ENCODE measurements around the gene NUMBL. TPM values are rescaled to one million over a fixed set of nuclear protein-coding genes. Genes with fewer than 3 reads are reported as not detected.
"Not testable (repeated sequence)": the region's sequence is repeated elsewhere in the genome, so short reads cannot be mapped to it uniquely, and the experiment has no call there.

NUMBL gene
- total RNA-seq, 5 donors from 2014 or later (not counting 1 experiment from before 2014, with no cell fraction given) = 7.1 to 19.0 (median 13.1) TPM

DNA sequence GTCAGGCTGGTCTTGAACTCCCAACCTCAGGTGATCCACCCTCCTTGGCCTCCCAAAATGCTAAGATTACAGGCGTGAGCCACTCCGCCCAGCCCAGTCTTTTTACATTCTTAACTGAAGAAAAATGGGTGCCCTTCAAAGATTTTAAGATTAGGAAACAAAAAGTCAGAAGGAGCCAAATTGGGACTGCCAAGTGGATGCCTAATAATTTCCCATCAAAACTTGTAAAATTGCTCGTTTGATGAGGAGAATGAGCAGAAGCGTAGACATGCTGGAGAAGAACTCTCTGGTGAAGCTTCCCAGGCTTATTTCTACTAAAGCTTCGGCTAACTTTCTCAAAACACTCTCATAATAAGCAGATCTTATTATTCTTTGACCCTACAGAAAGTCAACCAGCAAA, 31.3 kb downstream of the NUMBL start:
- 91% methylated on average over 3 of the region's 5 CpGs for WGBS (ENCODE audit: insufficient coverage)
- Mint-ChIP-seq H3K27ac (no peak overlapping the region), H3K27me3 (no peaks in the 10 kb centered on the region), H3K9me3 (no peaks in the 10 kb centered on the region), H3K4me1 (peaks cover 5 to 16% (median 15%) of the 10 kb centered on the region in 3 donors), H3K4me3 (no peak overlapping the region), H3K36me3 (no peaks in the 10 kb centered on the region)
- ChIA-PET POLR2A (interaction anchor here in 1 of 2 donors (0.6 kb wide), 1 partner anchor 784 kb away, joined by 3 read pairs; the partner anchor contains the start of gene ERICH4), CTCF (interaction anchor here in 1 of 2 donors (0.7 kb wide), 1 partner anchor 153 kb away, joined by 3 read pairs; no protein-coding TSS in a partner anchor)
- no peak for DNase-seq
- Histone ChIP-seq H3K9me3 (no peaks in the 10 kb centered on the region), H3K36me3 (ENCODE audit: control insufficient read depth in 2 of 2, extremely low read depth in 1 of 2, insufficient read depth in 1 of 2, low read length in 1 of 2) (no peaks in the 10 kb centered on the region), H3K4me3 (ENCODE audit: control insufficient read depth in 1 of 2, extremely low read depth in 1 of 2, low read length in 1 of 2) (no peak overlapping the region), H3K4me1 (ENCODE audit: control insufficient read depth in 1 of 2, extremely low read depth in 1 of 2, insufficient read depth in 2 of 2, low read length in 2 of 2) (peaks cover 0 to 18% of the 10 kb centered on the region in 2 experiments), H3K27me3 (replicated peaks in 1 of 2; ENCODE audit: control insufficient read depth in 2 of 2, extremely low read depth in 1 of 2, insufficient read depth in 2 of 2, low read length in 1 of 2) (peaks cover 0 to 10% of the 10 kb centered on the region in 2 experiments), H3K27ac (ENCODE audit: low read length) (no peak overlapping the region)
- ATAC-seq (replicated peaks in 1 of 4) = no peak

DNA sequence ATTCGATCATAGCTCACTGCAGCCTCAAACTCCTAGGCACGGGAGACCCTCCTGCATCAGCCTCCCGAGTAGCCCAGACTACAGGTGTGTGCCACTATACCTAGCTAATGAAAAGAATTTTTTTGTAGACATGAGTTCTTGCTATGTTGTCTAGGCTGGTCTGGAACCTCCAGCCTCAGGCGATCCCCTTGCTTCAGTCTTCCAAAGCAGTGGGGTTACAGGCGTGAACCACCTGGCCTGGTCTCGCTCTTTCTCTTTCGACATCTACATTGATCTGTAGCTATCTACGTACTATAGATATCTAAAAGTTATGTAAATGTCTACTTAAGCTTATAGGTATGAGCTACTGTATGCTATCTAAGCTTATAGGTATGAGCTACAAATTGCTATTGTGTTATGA, 32.4 kb downstream of the NUMBL start:
- POLR2A ChIA-PET = interaction anchor here in 1 of 2 donors (0.5 kb wide), 1 partner anchor 17 kb away, joined by 3 read pairs; no protein-coding TSS in a partner anchor
- no peaks in the 10 kb centered on the region for H3K27me3 Mint-ChIP-seq

DNA sequence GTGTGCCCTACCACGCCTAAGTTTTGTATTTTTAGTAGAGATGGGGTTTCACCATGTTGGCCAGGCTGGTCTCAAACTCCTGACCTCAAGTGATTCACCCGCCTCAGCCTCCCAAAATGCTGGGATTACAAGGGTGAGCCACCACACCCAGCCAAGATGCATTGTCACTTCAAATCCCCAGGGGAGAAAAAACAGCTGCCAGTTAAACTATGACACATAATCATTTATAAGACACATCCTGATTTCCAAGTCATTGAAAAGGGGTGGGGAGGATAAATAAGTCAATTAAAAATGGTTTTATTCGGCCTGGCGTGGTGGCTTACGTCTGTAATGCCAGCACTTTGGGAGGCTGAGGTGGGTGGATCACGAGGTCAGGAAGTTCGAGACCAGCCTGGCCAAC, 34.8 kb downstream of the NUMBL start:
- H3K4me3 Mint-ChIP-seq; H3K9me3 Mint-ChIP-seq; H3K27me3 Mint-ChIP-seq; H3K36me3 ChIP-seq (ENCODE audit: control insufficient read depth in 2 of 2, extremely low read depth in 1 of 2, insufficient read depth in 1 of 2, low read length in 1 of 2); CTCF ChIA-PET; H3K27ac Mint-ChIP-seq; H3K4me1 Mint-ChIP-seq; H3K36me3 Mint-ChIP-seq; H3K4me3 ChIP-seq (ENCODE audit: control insufficient read depth in 1 of 2, extremely low read depth in 1 of 2, low read length in 1 of 2); H3K27me3 ChIP-seq (replicated peaks in 1 of 2; ENCODE audit: control insufficient read depth in 2 of 2, extremely low read depth in 1 of 2, insufficient read depth in 2 of 2, low read length in 1 of 2); H3K9me3 ChIP-seq; ATAC-seq (replicated peaks in 1 of 4); DNase-seq; POLR2A ChIA-PET; H3K27ac ChIP-seq (ENCODE audit: low read length); H3K4me1 ChIP-seq (ENCODE audit: control insufficient read depth in 1 of 2, extremely low read depth in 1 of 2, insufficient read depth in 2 of 2, low read length in 2 of 2): not testable (repeated sequence)
- 70% methylated on average over 4 of the region's 7 CpGs for WGBS (ENCODE audit: insufficient coverage)

More for the DNA sequence above, 32.4 kb downstream of the NUMBL start:
- Histone ChIP-seq H3K9me3 (no peaks in the 10 kb centered on the region), H3K4me3 (ENCODE audit: control insufficient read depth in 1 of 2, extremely low read depth in 1 of 2, low read length in 1 of 2) (no peak overlapping the region), H3K4me1 (ENCODE audit: control insufficient read depth in 1 of 2, extremely low read depth in 1 of 2, insufficient read depth in 2 of 2, low read length in 2 of 2) (peaks cover 0 to 7% of the 10 kb centered on the region in 2 experiments), H3K27me3 (replicated peaks in 1 of 2; ENCODE audit: control insufficient read depth in 2 of 2, extremely low read depth in 1 of 2, insufficient read depth in 2 of 2, low read length in 1 of 2) (peaks cover 0 to 10% of the 10 kb centered on the region in 2 experiments), H3K36me3 (ENCODE audit: control insufficient read depth in 2 of 2, extremely low read depth in 1 of 2, insufficient read depth in 1 of 2, low read length in 1 of 2) (no peaks in the 10 kb centered on the region), H3K27ac (ENCODE audit: low read length) (no peak overlapping the region)
- Mint-ChIP-seq H3K4me3 (no peak overlapping the region), H3K36me3 (no peaks in the 10 kb centered on the region), H3K4me1 (peaks cover 5 to 8% (median 8%) of the 10 kb centered on the region in 3 donors), H3K27ac (no peak overlapping the region), H3K9me3 (no peaks in the 10 kb centered on the region)
- CTCF ChIA-PET = no interaction called here
- WGBS (ENCODE audit: insufficient coverage) = 100% methylated on average over 1 of the region's 8 CpGs
- ATAC-seq (replicated peaks in 1 of 4) = no peak
- no peak for DNase-seq

DNA sequence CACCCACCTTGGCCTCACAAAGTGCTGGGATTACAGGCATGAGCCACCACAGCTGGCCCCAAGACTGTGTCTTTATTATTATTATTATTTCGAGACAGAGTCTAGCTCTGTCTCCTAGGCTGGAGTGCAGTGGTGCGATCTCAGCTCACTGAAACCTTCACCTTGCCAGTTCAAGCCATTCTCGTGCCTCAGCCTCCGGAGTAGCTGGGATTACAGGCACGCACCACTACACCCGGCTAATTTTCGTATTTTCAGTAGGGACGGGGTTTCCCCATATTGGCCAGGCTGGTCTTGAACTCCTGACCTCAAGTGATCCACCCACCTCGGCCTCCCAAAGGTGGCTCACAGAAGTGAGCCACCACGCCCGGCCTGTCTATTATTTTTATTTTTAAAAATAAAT, 38.1 kb downstream of the NUMBL start:
- not testable (repeated sequence) for H3K27ac Mint-ChIP-seq

DNA sequence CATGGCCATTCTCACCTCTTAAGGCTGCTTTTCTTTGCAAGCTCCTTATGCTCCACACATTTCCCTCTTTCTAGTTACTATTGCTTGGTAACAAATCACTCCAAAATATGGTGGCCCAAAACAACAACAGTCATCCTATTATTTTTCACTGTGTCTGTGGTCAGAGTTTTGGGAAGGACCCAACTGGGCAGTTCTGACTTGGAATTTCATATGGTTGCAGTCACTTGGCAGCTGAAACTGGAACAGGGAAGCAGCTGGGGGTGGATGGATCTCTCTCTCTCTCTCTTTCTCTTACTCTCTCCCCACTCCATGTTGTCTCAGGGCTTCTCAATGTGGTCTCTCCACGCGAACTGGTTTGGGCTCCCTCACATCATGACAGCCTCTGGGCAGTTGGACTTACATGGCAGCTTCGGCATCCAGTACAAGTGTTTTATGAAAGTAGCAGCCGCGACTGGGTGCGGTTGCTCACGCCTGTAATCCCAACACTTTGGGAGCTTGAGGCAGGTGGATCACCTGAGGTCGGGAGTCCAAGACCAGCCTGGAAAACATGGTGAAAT, 39.6 kb downstream of the NUMBL start:
- H3K27ac ChIP-seq (ENCODE audit: low read length) = no peak overlapping the region
- POLR2A ChIA-PET = interaction anchor here in 1 of 2 donors (0.6 kb wide), 1 partner anchor 233 kb away, joined by 6 read pairs; no protein-coding TSS in a partner anchor
- H3K27me3 ChIP-seq (replicated peaks in 1 of 2; ENCODE audit: control insufficient read depth in 2 of 2, extremely low read depth in 1 of 2, insufficient read depth in 2 of 2, low read length in 1 of 2) = peaks cover 0 to 8% of the 10 kb centered on the region in 2 experiments
- no peak for DNase-seq
- CTCF ChIA-PET = no interaction called here
- no peak overlapping the region for H3K27ac Mint-ChIP-seq
- 98% methylated on average over 7 of the region's 8 CpGs for WGBS (ENCODE audit: insufficient coverage)
- peaks cover 1 to 5% of the 10 kb centered on the region in 2 donors for H3K27me3 Mint-ChIP-seq
- no peaks in the 10 kb centered on the region for H3K9me3 Mint-ChIP-seq
- no peaks in the 10 kb centered on the region for H3K36me3 Mint-ChIP-seq
- H3K36me3 ChIP-seq (ENCODE audit: control insufficient read depth in 2 of 2, extremely low read depth in 1 of 2, insufficient read depth in 1 of 2, low read length in 1 of 2) = no peaks in the 10 kb centered on the region
- H3K4me3 ChIP-seq (ENCODE audit: control insufficient read depth in 1 of 2, extremely low read depth in 1 of 2, low read length in 1 of 2) = no peak overlapping the region
- no peaks in the 10 kb centered on the region for H3K4me1 ChIP-seq (ENCODE audit: control insufficient read depth in 1 of 2, extremely low read depth in 1 of 2, insufficient read depth in 2 of 2, low read length in 2 of 2)
- no peaks in the 10 kb centered on the region for H3K9me3 ChIP-seq
- H3K4me3 Mint-ChIP-seq = no peak overlapping the region
- H3K4me1 Mint-ChIP-seq = peaks cover 0 to 3% (median 0%) of the 10 kb centered on the region in 3 donors
- no peak for ATAC-seq (replicated peaks in 1 of 4)

More for the DNA sequence above, 38.1 kb downstream of the NUMBL start:
- H3K27me3 ChIP-seq (replicated peaks in 1 of 2; ENCODE audit: control insufficient read depth in 2 of 2, extremely low read depth in 1 of 2, insufficient read depth in 2 of 2, low read length in 1 of 2); H3K27me3 Mint-ChIP-seq; H3K36me3 Mint-ChIP-seq; DNase-seq; H3K4me1 ChIP-seq (ENCODE audit: control insufficient read depth in 1 of 2, extremely low read depth in 1 of 2, insufficient read depth in 2 of 2, low read length in 2 of 2); H3K4me3 ChIP-seq (ENCODE audit: control insufficient read depth in 1 of 2, extremely low read depth in 1 of 2, low read length in 1 of 2); H3K9me3 Mint-ChIP-seq; H3K27ac ChIP-seq (ENCODE audit: low read length); H3K4me1 Mint-ChIP-seq; POLR2A ChIA-PET; H3K36me3 ChIP-seq (ENCODE audit: control insufficient read depth in 2 of 2, extremely low read depth in 1 of 2, insufficient read depth in 1 of 2, low read length in 1 of 2); H3K9me3 ChIP-seq; H3K4me3 Mint-ChIP-seq; ATAC-seq (replicated peaks in 1 of 4); CTCF ChIA-PET: not testable (repeated sequence)
- WGBS (ENCODE audit: insufficient coverage) = 86% methylated on average over 8 of the region's 11 CpGs

DNA sequence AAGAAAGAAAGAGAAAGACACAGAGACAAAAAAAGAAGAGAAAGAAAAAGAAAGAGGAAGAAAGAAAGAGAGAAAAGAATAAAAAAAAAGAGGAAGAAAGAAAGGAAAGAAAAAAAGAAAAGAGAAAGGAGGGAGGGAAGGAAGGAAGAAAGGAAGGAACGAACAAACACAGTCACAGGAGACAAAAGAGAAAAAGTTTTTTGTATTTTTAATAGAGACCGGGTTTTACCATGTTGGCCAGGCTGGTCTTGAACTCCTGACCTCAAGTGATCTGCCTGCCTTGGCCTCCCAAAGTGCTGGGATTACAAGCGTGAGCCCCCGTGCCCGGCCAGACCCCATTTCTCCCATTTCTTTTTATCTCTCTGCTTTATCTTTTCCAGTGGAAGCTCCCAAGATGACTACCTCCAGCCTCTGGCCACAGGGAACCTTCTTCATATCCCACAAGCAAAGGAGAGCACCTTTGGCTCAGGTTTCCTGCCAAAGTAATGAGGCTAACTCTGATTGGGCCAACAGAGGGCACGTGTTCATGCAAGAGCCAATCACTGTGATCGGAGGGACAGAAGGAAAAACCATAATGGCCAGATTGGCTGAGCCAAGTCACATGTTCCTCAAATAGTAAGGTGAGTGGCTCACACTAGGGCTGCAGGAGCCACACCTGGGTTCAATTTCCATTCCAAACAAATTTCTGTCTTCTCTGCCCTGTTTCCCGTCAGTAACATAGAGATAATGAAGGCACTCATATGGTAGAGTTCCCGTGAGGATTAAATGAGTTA, 40.4 kb downstream of the NUMBL start:
- H3K4me3 ChIP-seq (ENCODE audit: control insufficient read depth in 1 of 2, extremely low read depth in 1 of 2, low read length in 1 of 2); ATAC-seq (replicated peaks in 1 of 4); H3K4me1 ChIP-seq (ENCODE audit: control insufficient read depth in 1 of 2, extremely low read depth in 1 of 2, insufficient read depth in 2 of 2, low read length in 2 of 2); H3K27ac Mint-ChIP-seq; H3K27ac ChIP-seq (ENCODE audit: low read length); DNase-seq; H3K4me1 Mint-ChIP-seq; H3K36me3 Mint-ChIP-seq; H3K9me3 ChIP-seq; H3K9me3 Mint-ChIP-seq; CTCF ChIA-PET; H3K36me3 ChIP-seq (ENCODE audit: control insufficient read depth in 2 of 2, extremely low read depth in 1 of 2, insufficient read depth in 1 of 2, low read length in 1 of 2); H3K4me3 Mint-ChIP-seq; H3K27me3 Mint-ChIP-seq; POLR2A ChIA-PET: not testable (repeated sequence)
- WGBS (ENCODE audit: insufficient coverage) = 84% methylated on average over 5 of the region's 9 CpGs
- H3K27me3 ChIP-seq (replicated peaks in 1 of 2; ENCODE audit: control insufficient read depth in 2 of 2, extremely low read depth in 1 of 2, insufficient read depth in 2 of 2, low read length in 1 of 2) = peaks cover 0 to 12% of the 10 kb centered on the region in 2 experiments
